Activated CD4-positive, CD25-positive, alpha-beta regulatory T cell treated with anti-CD3 and anti-CD28 coated beads, Interleukin-2, amount 50 U/mL, for 72 hours (primary cell): ENCODE results near the gene BLACAT1.

Experiments
- DNase-seq: peaks from one replicate; pipeline ENCODE4 v3.0.0; 2021

BLACAT1 gene

DNA sequence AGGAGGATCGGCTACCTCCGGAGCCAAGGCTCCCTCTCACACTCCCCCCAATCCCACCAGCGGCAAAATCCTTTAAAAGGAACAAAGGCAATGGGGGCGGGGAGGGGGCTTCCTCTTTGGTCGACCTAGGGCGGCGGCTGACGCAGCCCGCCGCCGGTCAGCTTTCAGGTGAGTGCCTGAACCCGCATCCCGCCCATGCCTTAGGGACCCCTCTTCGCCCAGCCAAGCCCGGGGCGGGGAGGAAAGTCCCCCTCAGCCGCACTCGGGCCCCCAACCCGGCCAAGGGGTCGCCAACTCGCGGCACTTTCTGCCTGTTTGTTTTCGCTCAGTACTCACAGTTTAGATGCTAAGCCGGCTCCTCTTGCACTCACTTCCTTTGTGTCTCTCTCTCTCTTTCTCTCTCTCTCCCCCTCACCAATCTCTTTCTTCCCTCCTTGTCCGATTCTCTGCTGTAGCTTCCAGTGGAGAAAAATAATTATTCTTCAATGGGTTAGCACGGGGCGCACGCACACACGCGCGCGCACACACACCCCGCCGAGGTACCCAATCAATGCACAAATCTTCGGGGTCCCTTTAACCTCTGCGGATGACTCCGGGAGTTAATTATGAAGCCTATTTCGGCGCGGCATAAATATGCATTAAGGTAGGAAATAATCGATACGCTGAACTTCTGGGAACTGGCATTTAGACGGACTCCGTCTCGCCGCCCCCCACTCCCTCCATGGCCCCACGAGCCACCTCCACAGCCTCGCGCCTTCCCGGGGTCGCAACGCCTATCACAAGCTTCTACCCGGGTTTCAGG is at the start of gene BLACAT1:
BLACAT1 (minus strand) TSS at position 465 of the 802 bp plus-strand sequence.
- DNase-seq = no peak

- no peak for DNase-seq
Measured at GRCh38 chr1:205505076-205505729, 49.4 kb upstream of the BLACAT1 start.

- peak; percentile 42 for DNase-seq
Measured at GRCh38 chr1:205504311-205505075, 48.6 kb upstream of the BLACAT1 start, which contains the start of gene CDK18. TSS of gene CDK18 (plus strand) at chr1:205504669. CDS start at chr1:205523168, 18,499 bp downstream.

- no peak for DNase-seq
Measured at GRCh38 chr1:205502992-205503391, 47.1 kb upstream of the BLACAT1 start.

DNA sequence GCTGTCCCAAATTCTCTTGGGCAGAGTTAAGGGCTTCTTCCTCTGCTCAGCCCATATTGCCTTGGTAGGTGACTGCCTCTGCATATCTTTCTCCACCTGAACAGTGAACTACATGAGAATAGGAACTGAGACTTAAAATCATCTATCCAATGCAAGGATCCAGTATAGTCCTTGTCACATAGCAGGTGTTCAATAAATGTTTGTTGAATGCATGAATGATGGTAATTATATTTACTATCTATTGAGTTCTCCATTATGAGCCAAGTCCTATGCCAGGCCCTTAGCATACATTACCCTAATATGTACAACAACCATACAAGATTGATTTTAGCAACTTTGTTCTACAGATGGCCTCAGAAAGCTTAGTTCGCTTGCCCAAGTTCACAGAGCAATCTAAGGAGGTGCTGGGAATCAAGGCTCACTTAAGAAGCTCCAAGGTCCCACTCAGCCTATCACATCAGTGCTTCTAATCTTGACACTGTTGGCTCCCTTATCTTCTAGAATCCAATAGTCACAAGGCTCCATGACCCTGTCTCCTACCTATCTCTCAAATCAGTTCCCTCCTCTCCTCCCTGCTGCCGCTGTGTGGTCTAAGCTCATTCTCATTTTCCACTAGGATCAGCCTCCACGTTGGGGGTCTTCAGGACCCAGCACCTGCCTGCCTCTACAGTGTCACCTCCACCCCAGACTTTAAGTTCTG is 46.4 kb upstream of the BLACAT1 start:
- no peak for DNase-seq

DNA sequence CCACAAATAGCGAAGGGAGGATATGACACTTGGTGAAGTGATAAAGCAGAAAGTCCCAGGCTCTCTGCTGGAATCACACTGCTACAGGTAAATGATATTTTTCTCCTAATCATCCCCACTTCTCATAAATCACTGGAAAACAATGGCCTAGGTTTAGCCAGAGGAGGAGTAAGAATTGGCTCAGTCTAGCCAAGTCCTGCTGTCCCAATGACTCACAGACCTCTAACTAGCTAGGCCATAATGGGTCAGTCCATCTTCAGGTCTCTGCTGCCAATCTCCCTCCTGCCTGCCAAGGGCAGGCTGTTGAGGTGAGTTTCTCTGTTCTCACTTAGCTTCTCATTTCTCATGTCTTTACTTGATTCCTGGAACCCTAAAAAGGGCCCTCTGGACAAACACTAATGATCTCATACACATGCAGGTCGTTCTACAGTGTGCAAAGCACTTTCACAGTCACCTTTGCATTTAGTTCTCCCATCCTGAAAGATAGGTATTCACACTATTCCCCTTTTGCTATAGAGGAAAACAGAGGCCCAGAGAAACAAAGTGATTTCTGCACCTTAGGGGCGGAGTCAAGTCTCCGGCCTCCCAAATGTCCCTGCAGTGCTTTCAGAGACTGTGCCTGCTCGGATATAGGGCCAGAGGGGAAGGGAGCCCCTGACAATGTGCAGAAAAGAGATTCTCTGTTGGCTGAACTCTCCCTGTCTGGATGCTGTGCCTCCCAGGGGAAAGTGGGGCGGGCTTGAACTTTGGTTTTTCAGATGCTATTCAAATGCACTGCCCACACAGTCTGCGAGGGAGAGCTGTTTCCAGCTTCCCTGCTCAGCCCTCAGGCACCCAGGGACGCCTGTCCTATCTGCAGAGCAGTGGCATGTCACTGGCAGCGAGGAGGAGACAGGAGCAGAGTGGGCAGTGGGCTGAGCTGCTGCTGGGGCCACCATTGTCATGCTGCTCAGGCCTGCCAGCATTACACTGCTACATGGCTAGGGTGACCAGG is 44.7 kb upstream of the BLACAT1 start:
- no peak for DNase-seq

GRCh38 chr1:205499789-205500188 is 43.9 kb upstream of the BLACAT1 start:
- DNase-seq = no peak

GRCh38 chr1:205497351-205497750 is 41.5 kb upstream of the BLACAT1 start:
- no peak for DNase-seq

DNA sequence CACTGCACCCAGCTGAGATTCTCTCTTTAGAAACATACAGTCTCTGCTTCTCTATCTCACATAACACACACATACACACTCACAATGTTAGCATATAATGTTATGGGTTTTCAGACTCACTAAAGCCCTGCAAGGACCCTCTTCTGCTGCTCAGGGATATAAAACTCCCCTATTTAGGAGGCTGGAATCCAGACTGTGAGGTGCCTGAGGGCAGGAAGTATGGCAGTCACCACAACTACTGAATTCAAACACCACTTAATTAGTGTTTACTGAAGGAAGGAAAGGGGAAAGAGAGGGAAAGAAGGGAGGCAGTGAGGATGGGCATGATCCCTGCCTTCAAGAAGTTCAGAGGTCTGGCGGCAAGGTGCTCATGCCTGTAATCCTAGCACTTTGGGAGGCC is 40.8 kb upstream of the BLACAT1 start:
- no peak for DNase-seq

DNA sequence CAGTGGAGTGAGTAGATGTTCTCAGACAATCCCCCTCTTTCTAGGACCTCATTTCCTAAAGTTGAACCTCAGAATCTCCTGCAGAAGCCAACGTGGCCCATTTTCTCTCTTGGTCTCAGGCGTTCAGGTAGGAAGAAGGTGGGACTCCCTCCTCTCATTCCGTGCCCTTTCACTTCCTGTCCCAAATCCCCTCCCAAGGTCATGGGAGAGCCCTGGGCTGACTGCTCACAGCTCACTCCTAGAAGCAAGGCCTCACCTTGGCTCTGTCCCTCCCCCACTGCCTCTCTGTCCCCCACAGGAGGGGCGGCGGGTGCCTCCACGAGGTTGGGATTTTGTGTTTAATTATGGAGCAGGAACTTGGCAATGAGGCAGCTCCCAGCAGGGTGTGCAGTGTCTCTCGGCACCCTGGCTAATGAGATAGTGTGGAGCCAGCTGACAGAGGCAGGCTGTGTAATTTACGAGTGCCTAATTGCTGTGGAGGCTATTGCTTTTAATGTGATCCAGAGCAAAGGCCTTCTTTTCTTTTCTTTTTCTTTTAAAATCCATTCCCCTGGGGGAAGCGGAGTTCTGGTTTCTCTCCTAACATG is 39.5 kb upstream of the BLACAT1 start:
- no peak for DNase-seq

- DNase-seq = no peak
Measured at GRCh38 chr1:205494115-205494514, 38.3 kb upstream of the BLACAT1 start.

- DNase-seq = no peak
Measured at GRCh38 chr1:205493241-205494085, 37.6 kb upstream of the BLACAT1 start.

- no peak for DNase-seq
Measured at GRCh38 chr1:205492774-205493173, 36.9 kb upstream of the BLACAT1 start.

DNA sequence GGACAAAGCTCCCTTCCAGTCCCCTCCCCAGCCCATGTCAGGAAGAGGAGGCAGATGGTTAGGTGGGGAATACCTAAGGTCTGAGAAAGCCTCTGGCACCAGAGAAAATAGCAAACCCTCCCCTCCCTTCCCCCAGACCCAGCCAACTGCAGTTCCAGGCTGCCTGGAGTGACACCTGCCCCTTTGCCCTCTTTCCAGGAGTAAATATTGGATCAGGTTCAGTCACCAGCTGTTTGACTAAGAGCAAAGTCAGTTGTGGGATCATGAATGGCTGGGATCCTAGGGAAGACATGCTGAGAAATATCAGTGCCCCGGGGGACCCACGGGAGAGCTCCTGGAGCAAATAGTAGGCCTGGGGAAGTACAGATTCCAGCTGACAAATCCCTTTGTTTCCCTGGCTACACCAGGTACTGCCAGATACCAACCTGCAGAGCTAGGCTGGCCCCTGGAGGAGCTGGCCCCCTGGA is 36.4 kb upstream of the BLACAT1 start:
- no peak for DNase-seq

DNA sequence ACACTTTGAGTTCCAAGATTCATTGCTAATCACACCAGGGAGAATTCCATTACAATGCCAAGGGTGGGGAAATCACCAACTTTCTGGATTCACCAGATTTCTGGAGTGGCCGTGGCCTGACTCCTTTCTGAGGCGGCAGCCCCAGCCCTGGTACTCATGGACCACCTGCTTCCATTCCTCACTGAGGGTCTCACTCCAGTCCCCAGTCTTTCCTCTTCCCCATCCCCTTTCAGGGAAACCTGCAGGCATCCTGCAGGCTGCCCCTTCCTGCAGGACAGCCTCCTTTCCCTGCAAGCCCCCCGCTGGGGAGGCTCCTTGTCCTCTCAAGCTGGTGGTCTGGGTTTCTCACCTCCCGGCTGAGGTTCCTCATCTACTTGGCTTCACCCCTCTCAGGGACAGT is 35.9 kb upstream of the BLACAT1 start:
- DNase-seq = no peak

DNA sequence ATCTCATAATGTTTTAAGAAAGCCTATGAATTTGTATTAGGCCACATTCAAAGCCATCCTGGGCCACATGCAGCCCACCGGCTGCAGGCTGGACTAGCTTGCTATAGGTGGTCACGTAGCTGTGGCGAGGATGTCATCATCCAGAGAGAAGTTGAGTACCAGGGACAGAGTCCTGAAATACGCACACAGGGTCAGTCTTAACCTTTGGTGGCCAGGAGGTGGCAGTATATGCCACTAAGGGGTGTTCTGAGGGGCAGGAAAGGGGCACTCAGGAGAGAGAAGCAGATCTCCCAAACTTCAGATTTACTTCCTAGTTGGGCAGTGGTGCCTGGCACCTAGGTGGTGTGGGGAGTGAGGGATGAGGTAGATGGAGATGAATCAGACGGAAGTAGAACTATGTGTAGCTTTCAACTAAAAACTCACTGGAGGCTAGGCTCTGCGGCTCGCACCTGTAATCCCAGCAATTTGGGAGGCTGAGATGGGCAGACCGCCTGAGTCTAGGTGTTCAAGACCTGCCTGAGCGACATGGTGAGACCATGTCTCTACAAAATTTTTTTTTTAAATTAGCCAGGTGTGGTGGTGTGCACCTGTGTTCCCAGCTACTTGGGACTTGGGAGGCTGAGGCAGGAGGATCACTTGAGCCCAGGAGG is 32.4 kb upstream of the BLACAT1 start:
- DNase-seq = no peak

- no peak for DNase-seq
Measured at GRCh38 chr1:205486258-205486657, 30.4 kb upstream of the BLACAT1 start.

- peak; percentile 67 for DNase-seq
Measured at GRCh38 chr1:205484985-205485967, 29.4 kb upstream of the BLACAT1 start.
